Measurements from ENCODE around the gene LYSMD4.

LYSMD4 gene

GRCh38 chr15:99703603-99704443 is 29.4 kb downstream of the LYSMD4 start:
- no peak for DNase-seq

DNA sequence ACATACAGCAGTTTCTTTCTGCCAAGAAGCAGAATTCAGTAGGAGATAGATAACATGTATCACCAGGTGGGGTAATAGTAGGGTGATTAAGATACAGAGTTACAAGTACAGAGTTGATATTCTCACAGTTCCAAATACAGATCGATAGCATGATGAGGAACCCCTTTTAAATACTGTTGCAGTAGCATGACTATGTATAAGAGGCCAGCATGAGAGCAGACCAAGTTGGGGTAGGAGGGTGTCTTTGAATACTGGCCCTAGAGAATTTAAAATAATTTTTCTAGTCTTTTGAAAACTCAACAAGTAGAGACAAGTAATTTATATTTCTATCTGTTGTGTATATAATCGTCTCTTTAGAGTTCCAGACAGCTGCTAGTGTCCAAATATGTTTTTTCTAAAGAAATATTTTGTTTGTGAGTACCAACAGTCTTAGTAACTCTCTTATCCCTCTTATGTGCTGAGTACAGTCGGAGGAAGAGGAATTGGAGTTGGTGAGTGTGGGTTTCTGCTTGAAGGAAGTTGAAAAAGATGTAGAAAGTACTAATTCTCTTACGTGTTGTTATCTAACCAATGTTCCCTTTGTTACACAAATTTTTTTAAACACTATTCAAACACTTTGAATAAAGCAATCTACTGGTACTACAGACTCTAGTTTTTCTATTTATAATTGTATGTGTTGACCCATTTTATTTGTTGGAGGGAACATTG is 30.2 kb downstream of the LYSMD4 start:
- no peak for DNase-seq

GRCh38 chr15:99696096-99696495 is 37.1 kb downstream of the LYSMD4 start:
- no peak for DNase-seq

GRCh38 chr15:99692825-99693224 is 40.4 kb downstream of the LYSMD4 start:
- no peak for DNase-seq

DNA sequence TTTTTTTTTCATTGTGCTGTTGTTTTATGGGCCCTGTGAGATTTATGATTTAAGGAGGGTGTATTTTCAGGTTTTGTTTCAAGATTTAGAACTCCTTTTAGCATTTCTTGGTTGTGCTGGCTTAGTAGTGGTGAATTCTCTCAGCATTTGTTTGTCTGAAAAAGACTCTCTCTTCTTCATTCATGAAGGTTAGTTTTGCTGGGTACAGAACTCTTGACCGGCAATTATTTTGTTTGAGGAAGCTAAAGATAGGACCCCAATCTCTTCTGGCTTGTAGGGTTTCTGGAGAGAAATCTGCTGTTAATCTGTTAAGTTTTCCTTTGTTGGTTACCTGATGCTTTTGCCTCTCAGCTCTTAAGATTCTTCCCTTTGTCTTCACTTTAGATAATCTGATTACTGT is 46.9 kb downstream of the LYSMD4 start:
- DNase-seq: no peak

GRCh38 chr15:99683000-99683670 is 50.1 kb downstream of the LYSMD4 start:
- no peak for DNase-seq

- no peak for DNase-seq
Measured at GRCh38 chr15:99682455-99682854, 50.8 kb downstream of the LYSMD4 start.

GRCh38 chr15:99681990-99682389 is 51.2 kb downstream of the LYSMD4 start:
- DNase-seq: no peak

GRCh38 chr15:99680276-99680675 is 53.0 kb downstream of the LYSMD4 start:
- no peak for DNase-seq

- no peak for DNase-seq
Measured at GRCh38 chr15:99677540-99678134, 55.6 kb downstream of the LYSMD4 start.

Data from NCI-H1436 treated with DMSO at 0.1 percent for 48 hours (cell line).